Measurements from ENCODE around the gene RPP30.

- TF ChIP-seq EZH2 (IDR thresholded peaks at IDR 0.05; ENCODE audit: low read depth, unreplicated experiment) (no peak), CTCF (conservative IDR thresholded peaks at IDR 0.05; ENCODE audit: low read depth in 2 of 2) (no peak)
Observed at GRCh38 chr10:90858461-90858968, 13.3 kb upstream of the RPP30 start.

Measured in GM23338 (cell line).